ENCODE results near the gene SYNM.

- TF ChIP-seq SUZ12 (IDR thresholded peaks at IDR 0.05; ENCODE audit: extremely low read depth, insufficient read depth, insufficient read length): no peak
- no peak for TF ChIP-seq ZNF274 (IDR thresholded peaks at IDR 0.05; ENCODE audit: low read depth, low read length)
Measured at GRCh38 chr15:99121691-99122410, 17.0 kb downstream of the SYNM start.

Measured in NT2/D1 (cell line).